Nephron progenitor cell (in vitro differentiated cells): Measurements from ENCODE around the gene NUFIP1.

Experiments
- DNase-seq: peaks from one replicate; pipeline ENCODE4 v3.0.0; 2021
- H3K27ac Mint-ChIP-seq: 2 replicates; pipeline ENCODE4 v1.8.0; 2021; ENCODE audit warnings: mild to moderate bottlenecking, moderate library complexity, mixed read lengths
- H3K27me3 Mint-ChIP-seq: 2 replicates; pipeline ENCODE4 v1.8.0; 2021; ENCODE audit warnings: mild to moderate bottlenecking, low read depth, mixed read lengths; ENCODE audit not compliant: poor library complexity
- H3K36me3 Mint-ChIP-seq: 2 replicates; pipeline ENCODE4 v1.8.0; 2021; ENCODE audit warnings: low read depth, mixed read lengths
- H3K4me1 Mint-ChIP-seq: 2 replicates; pipeline ENCODE4 v1.8.0; 2021; ENCODE audit warnings: mixed read lengths
- H3K4me3 Mint-ChIP-seq: 2 replicates; pipeline ENCODE4 v1.8.0; 2021; ENCODE audit warnings: mild to moderate bottlenecking, moderate library complexity, mixed read lengths
- H3K9me3 Mint-ChIP-seq: 2 replicates; pipeline ENCODE4 v1.8.0; 2021; ENCODE audit warnings: mild to moderate bottlenecking, moderate library complexity, mixed read lengths
- TF ChIP-seq, protein P1 (sequence below): fragments of 200-600 bp; sonication (generic); IDR thresholded peaks from 2 replicates; pipeline ENCODE4 v1.5.0; 2021; ENCODE audit warnings: antibody characterized with exemption

The NUFIP1 gene

DNA sequence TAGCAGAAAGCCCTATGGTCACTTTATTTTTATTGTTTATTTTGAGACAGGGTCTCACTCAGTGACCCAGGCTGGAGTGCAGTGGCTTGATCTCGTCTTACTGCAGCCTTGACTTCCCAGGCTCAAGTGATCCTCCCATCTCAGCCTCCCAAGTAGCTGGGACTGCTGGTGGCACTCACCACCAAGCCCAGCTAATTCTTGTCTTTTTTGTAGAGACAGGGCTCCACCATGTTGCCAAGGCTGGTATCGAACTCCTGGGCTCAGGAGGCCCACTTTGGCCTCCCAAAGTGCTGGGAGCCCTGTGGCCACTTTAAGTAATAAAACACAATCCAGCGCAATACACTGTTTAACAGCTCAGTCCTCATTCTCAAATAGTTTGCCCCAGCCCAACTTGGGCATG is 69.3 kb downstream of the NUFIP1 start:
- Mint-ChIP-seq H3K4me1 (peaks cover 17% of the 10 kb centered on the region), H3K27me3 (peaks cover 5% of the 10 kb centered on the region), H3K36me3 (no peaks in the 10 kb centered on the region), H3K4me3 (peak overlapping the region; percentile 46), H3K27ac (no peak overlapping the region), H3K9me3 (no peaks in the 10 kb centered on the region)
- no peak for DNase-seq
- TF ChIP-seq, protein P1, sequence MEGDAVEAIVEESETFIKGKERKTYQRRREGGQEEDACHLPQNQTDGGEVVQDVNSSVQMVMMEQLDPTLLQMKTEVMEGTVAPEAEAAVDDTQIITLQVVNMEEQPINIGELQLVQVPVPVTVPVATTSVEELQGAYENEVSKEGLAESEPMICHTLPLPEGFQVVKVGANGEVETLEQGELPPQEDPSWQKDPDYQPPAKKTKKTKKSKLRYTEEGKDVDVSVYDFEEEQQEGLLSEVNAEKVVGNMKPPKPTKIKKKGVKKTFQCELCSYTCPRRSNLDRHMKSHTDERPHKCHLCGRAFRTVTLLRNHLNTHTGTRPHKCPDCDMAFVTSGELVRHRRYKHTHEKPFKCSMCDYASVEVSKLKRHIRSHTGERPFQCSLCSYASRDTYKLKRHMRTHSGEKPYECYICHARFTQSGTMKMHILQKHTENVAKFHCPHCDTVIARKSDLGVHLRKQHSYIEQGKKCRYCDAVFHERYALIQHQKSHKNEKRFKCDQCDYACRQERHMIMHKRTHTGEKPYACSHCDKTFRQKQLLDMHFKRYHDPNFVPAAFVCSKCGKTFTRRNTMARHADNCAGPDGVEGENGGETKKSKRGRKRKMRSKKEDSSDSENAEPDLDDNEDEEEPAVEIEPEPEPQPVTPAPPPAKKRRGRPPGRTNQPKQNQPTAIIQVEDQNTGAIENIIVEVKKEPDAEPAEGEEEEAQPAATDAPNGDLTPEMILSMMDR, result no peak

DNA sequence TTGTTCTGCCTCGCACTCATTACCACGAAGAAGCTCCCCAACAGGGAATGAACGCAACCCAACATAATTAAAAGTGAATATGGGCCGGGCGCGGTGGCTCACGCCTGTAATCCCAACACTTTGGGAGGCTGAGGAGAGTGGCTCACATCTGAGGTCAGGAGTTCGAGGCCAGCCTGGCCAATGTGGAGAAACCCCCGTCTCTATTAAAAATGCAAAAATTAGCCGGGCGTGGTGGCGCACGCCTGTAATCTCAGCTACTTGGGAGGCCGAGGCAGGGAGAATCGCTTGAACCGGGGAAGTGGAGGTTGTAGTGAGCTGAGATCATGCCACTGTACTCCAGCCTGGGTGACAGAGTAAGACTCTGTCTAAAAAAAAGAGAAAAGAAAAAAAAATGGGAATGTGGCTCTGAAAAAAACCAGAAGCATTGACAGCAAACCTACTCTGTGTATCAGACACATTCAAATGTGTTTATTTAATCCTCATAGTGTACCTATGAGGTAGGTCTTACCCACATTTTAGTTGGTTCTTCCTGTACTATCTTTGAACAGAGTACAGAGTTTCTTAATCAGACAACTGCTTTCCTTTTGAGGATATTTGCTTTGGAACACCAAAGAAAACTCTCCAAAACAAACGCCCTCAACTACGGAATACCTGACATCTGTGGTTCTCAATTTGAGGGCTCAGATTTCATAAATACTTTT is 70.0 kb downstream of the NUFIP1 start:
- no peak for DNase-seq
- Mint-ChIP-seq H3K4me3 (no peak overlapping the region), H3K9me3 (no peaks in the 10 kb centered on the region), H3K27ac (no peak overlapping the region), H3K36me3 (no peaks in the 10 kb centered on the region), H3K4me1 (peaks cover 17% of the 10 kb centered on the region), H3K27me3 (no peaks in the 10 kb centered on the region)
- TF ChIP-seq, protein P1, result no peak

DNA sequence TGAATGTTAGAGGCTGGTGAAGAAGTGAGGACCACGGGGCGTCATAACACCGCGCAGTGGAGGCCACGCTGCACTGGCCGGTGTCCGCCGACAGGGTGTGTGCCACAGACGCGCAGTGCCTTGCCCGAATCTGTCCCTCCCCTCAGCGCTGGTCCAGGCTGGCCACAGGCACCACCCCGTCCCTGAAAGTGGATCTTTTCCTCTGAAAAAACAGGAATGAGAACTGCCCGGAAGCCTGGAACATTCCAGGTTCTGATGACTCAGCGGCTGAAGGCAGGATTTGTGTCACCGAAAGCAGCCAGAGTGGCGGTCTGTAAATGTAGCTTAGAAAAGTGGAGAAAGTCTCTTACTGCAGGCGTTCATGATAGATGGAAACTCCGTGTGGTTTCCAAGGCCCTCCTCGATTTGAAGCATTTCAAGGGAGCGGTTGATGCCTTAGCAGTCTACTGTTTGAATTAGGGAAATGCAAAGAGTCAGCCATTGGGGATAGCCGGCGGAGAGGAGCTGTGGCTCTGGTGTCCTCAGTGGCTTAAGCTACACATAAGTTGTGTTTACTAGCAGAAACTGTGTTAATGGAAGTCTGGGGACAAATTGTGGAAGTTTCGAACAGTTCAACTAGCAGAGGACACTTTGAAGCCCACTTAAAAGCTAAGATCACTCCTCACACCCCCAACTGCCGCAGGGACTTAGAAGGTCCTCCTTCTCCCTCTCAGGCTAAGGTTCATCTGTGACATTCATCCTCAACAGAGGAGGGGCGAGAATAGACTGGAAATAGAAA is 70.8 kb downstream of the NUFIP1 start:
- peaks cover 17% of the 10 kb centered on the region for H3K4me1 Mint-ChIP-seq
- no peak overlapping the region for H3K4me3 Mint-ChIP-seq
- peak; percentile 89 for DNase-seq
- no peaks in the 10 kb centered on the region for H3K9me3 Mint-ChIP-seq
- TF ChIP-seq, protein P1, result peak; percentile 74
- H3K27me3 Mint-ChIP-seq, result no peaks in the 10 kb centered on the region
- H3K27ac Mint-ChIP-seq, result no peak overlapping the region
- no peaks in the 10 kb centered on the region for H3K36me3 Mint-ChIP-seq

DNA sequence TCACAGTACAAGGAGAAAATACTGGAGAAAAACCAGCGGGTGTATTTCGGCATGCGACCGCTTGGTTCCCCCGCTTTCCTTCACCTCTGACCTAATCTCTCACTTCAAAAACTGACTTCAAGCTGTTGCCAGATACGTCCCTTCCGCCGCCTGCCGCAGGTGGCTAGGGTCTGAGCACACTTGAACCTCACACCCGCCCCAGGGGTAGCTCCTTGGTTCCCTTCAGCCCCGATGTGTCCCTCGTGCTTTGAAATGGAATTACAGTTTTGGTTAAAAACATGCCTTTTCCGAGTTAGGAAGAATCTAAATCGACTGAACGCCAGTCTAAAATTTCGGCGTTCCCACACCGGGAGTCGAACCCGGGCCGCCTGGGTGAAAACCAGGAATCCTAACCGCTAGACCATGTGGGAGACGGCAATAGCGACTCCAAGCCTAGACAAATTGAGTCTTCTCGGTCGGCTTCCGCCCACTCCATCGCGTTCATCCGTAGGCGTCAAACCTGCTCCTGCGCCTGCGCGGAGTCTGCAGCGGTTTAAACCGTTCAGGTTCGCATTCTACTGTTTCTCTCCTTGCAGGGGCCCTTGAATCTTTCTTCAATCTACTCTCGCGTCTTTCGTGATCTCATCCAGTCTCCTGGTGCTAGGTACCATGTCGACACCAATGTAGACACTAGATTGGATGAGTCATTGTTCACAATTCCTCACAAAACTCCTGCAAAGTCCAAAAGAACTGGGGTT is 71.5 kb downstream of the NUFIP1 start:
- Mint-ChIP-seq H3K36me3 (no peaks in the 10 kb centered on the region), H3K4me1 (peaks cover 17% of the 10 kb centered on the region), H3K27ac (no peak overlapping the region), H3K9me3 (no peaks in the 10 kb centered on the region), H3K27me3 (peaks cover 3% of the 10 kb centered on the region), H3K4me3 (no peak overlapping the region)
- TF ChIP-seq, protein P1, result peak; percentile 51
- peak; percentile 98 for DNase-seq

DNA sequence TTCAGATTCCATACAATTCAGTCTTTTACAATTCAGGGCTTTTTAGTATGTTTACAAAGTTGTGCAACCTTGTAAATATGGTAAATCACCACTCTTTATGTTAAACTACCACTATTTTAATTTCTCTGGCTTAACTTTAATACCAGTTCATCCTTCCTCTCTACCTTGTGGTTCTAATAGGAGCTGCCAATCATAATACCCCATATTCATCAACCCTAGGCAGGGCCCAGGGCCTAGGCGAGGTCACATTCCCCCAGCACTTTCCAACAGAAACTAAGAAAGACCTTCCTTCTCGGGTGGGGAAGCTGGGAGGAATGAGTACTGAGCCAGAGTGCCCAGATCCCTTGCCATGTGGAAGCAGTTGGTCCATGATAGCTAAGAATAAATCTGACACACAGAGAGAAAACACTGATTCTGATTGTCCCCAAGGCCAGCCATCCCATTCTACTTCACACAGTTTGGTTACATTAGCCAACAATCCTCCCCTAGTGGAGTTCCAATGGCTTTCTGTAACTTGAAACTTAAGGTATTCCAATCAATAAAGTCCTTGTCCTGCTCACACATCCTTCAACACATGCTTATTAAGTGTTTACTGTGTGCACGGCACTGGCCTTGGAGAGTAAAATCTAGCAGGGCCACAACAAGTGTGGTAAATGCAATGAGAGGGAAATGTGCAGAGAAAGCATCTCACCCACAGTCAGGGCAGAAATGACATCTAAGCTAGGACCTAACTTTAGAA is 76.8 kb downstream of the NUFIP1 start:
- Mint-ChIP-seq H3K36me3 (no peaks in the 10 kb centered on the region), H3K4me3 (no peak overlapping the region), H3K27me3 (peaks cover 7% of the 10 kb centered on the region), H3K4me1 (peaks cover 8% of the 10 kb centered on the region), H3K9me3 (peaks cover 18% of the 10 kb centered on the region), H3K27ac (no peak overlapping the region)
- TF ChIP-seq, protein P1, result no peak
- DNase-seq, result no peak
